HG03108 (cell line): Measurements from ENCODE around the gene LRFN3.
"Not testable (repeated sequence)": the region's sequence is repeated elsewhere in the genome, so short reads cannot be mapped to it uniquely, and the experiment has no call there.

Source experiments
- ATAC-seq: cut with Tn5 transposase; IDR thresholded peaks from one replicate; pipeline ENCODE4 v1.9.1; 2021; ENCODE audit warnings: moderate library complexity; ENCODE audit not compliant: unreplicated experiment

The LRFN3 gene

GRCh38 chr19:35904311-35905068 is 31.7 kb upstream of the LRFN3 start:
- ATAC-seq, result no peak

GRCh38 chr19:35905178-35905727 is 30.9 kb upstream of the LRFN3 start:
- ATAC-seq, result no peak

DNA sequence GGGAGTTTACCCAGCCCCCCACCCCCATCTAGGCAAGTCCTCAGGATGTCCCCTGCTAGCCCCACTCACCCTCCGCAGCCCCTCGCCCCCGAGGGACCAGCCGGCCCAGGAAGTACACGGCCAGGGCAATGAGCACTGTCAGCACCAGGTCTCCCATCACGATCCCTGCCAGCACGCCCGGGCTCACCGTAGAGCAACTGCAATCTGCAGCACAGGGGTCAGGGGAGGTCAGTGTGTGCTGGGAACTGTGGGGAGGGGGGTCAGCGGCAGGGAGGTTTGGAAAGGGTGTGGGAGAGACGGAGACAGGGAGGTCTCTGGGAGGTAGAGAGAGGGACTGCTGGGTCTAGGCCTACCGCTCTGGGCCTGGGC is 28.8 kb upstream of the LRFN3 start:
- no peak for ATAC-seq

DNA sequence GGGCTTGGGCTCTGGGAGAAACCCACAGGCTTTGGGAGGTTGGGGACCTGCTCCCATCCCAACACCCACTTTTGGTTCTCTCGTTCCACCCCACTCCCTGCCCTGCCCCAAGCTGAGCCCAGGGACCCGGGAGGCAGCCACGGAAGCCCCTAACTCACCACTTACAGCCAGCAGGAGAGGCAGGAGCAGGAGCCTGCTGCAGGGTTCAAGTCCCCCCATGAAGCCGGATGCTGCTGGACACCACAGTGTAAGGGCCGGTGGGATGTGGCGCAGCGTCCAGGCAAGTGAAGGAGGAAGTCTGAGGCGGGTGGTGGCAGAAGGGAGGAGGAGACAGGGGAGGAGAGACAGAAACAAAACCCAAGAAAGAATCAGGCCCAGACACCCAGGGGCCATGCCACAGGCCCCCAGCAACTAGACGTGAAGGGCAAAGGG is 28.1 kb upstream of the LRFN3 start, which contains the start of gene TYROBP:
TSS of gene TYROBP (minus strand) at position 286 of the 432 bp plus-strand sequence. CDS start at position 219, 67 bp downstream.
- ATAC-seq, result no peak

DNA sequence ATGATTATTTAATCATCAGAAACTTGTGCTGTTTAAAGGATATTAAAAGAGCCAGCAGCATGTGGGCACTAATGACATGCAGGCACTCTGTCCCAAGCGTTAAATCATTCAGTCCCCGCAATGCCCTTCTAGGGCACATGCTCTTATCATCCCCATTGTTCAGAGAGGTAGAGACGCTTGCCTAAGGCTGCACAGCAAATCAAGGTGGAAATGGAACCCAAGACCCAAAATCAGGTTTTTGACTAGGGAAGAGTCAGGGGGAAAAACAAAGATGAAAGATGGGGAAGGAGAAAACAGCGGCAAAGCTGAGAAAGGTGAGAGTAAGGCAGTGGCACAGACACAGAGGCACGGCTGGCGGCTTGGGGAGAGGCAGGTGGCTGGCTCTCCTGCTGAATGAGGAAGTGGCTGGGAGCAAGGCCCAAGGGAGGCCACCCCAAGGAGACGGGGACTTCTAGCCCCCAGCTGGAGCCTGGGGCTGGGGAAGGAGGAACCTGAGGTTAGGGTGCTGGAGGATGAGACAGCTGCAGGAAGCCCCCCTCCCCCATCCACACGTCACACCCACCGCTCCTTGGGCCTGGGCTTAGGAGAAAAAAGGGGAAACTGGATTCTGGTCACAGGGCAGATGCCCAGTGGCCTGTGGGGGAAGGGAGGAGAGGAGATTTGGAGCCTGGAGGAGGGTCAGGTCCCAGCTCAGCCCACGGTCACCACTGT is 27.0 kb upstream of the LRFN3 start:
- peak; percentile 46 for ATAC-seq

DNA sequence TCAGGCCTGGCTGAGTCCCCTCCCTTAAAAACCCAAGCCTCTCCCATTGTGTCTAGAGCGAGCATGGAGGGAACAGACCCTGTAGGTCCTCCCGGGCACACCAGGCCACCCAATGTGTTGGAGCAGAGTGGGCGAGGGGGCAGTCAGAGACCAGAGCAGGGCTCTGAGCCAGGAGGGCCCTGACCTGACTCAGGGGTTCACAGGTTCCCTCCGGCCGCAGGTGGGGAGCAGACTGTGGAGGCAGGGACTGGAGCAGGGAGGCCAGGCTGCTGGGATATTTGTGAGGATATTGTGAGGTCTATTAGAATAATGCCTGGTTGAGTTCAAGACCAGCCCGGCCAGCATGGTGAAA is 26.5 kb upstream of the LRFN3 start:
- no peak for ATAC-seq

DNA sequence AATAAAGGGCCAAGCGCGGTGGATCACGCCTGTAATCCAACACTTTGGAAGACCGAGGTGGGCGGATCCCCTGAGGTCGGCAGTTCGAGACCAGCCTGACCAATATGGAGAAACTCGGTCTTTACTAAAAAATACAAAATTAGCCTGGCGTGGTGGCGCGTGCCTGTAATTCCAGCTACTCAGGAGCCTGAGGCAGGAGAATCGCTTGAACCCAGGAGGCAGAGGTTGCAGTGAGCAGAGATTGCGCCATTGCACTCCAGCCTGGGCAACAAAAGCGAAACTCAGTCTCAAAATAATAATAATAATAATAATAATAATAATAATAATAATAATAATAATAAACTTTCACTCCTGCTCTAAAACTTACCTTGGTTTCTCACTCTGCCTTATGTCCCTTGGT is 25.8 kb upstream of the LRFN3 start:
- not testable (repeated sequence) for ATAC-seq

DNA sequence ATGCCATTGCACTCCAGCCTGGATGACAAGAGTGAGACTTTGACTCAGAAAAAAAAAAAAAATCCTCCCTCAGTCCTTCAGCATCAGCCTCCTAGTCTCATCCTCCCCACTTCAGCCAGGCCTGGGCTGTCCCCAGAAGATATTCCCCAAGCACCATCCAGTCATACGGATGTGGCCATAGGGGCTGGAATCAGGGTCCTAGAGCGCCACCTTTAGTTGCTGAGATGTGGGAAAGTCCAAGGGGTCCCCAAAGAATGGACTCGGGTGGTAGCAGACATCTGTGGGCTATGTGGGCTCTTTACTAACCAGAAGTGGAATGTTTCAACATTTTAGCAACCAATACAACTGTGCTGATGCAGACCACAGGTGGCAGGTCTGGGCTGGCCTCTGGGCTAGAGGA is 25.0 kb upstream of the LRFN3 start:
- ATAC-seq, result no peak

DNA sequence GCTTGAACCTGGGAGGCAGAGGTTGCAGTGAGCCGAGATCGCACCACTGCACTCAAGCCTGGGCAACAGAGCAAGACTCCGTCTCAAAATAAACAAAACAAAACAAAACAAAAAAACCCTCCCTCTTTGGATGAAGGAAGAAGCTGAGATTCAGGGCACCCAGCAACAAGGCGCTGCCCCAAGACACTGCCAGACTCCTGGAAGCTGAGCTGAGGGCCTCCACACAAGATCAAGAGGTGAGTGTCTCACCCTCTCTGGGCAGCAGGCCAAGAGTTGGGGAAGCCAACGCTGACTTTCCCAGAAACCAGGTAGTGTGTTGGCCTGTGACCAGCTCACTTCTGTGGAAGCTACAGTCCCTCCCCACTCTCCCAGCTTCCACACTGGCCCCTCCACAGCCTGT is 24.4 kb upstream of the LRFN3 start:
- no peak for ATAC-seq

DNA sequence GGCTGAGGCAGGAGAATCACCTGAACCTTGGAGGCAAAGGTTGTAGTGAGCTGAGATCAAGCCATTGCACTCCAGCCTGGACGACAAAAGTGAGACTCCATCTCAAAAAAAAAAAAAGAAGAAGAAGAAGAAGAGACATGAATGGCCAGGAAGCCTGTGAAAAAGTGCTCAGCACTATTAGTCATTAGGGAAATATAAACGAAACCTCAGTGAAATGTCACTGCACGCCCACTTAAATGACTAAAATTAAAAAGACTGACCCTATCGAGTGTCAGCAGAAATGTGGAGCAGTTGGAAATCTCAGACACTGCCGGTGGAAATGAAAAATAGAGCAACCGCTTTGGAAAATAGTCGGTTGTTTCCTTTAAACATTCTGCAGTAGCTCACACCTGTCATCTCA is 22.6 kb upstream of the LRFN3 start:
- no peak for ATAC-seq

GRCh38 chr19:35915443-35915842 is 20.7 kb upstream of the LRFN3 start:
- no peak for ATAC-seq

GRCh38 chr19:35919306-35919705 is 16.9 kb upstream of the LRFN3 start:
- no peak for ATAC-seq

- ATAC-seq, result no peak
These were observed 15.2 kb upstream of the LRFN3 start for GRCh38 chr19:35921012-35921411.

GRCh38 chr19:35925501-35925900 is 10.7 kb upstream of the LRFN3 start:
- ATAC-seq, result no peak

DNA sequence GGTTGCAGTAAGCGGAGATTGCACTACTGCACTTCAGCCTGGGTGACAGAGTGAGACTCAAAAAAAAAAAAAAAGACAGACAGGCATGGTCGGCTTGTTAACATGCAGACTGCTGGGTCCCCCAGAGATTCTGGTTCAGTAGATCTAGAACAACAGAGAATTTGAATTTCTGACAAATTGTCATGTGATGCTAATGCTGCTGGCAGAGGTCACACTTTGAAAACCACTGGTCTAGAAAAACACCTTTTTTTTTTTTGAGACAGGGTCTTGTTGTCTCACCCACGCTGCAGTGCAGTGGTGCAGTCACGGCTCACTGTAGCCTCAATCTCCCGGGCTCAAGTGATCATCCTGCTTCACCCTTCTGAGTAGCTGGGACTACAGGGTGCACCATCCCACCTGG is 7.7 kb upstream of the LRFN3 start:
- no peak for ATAC-seq

- ATAC-seq, result no peak
These were observed 6.3 kb upstream of the LRFN3 start for GRCh38 chr19:35929876-35930275.

- ATAC-seq, result peak; percentile 91
These were observed 4.9 kb upstream of the LRFN3 start for GRCh38 chr19:35931161-35931873.

DNA sequence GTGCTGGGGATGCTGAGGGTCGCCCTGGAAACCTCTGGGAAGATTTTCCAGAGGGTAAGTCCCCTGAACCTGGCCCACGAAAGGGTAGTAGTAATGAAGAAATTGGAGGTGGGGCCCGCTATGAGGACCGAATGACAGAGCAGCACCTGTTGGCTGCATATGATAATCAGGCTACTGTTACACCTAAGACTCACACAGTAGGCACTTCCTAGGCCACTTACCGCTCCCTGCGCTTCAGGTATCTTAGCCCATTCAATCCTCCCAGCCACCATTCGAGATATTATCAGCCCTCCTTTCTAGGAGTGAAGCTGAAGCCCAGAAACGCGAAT is 4.3 kb upstream of the LRFN3 start:
- ATAC-seq, result no peak

DNA sequence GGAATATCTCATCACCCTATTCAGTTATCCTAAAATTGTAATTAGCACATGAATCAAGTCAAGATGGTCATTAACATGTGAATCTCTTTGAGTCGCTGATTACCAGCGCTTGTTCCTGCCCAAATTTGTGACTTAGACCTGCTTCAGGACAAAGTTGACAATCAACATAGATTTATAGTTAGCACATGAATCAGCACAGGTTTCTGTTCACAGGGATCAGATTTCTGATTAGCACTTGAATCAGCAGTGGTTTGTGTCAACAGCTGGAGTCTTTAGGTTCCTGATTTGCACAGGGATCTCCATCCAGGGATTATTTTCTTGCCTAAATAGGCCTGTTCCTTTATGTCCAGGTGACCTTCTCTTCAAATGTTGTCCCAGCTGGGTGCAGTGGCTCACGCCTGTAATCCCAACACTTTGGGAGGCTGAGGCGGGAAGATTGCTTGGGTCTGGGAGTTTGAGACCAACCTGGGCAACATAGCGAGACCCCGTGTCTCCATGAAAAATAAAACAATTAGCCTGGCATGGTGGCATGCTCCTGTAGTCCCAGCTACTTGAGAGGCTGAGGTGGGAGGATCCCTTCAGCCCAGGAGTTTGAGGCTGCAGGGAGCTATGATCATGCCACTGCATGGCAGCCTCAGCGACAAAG is 3.8 kb upstream of the LRFN3 start:
- ATAC-seq, result no peak

GRCh38 chr19:35936738-35937268 is 629 bp downstream of the LRFN3 start:
- no peak for ATAC-seq
